Epithelial cell of proximal tubule (primary cell): Measurements from ENCODE around the gene SH3GLB1. TPM values are rescaled to one million over a fixed set of nuclear protein-coding genes. Genes with fewer than 3 reads are reported as not detected.

ENCODE experiments used
- DNase-seq: peaks from one replicate; pipeline ENCODE4 v3.0.0-alpha.2; 2011; ENCODE audit warnings: low read depth
- H3K4me3 ChIP-seq: 2 replicates; pipeline ENCODE4 v1.5.1; 2011; ENCODE audit warnings: low read depth, mild to moderate bottlenecking, low read length
- total RNA-seq: library from RNA; depleted of rRNA; stranded (reverse); fragments of >200 nt; gene quantifications from 2 replicates; pipeline ENCODE4 v1.2.3, GENCODE V29; 2015
- TF ChIP-seq, protein P1 (sequence below): conservative IDR thresholded peaks from 2 replicates; pipeline ENCODE4 v1.5.1; 2012; ENCODE audit warnings: low read depth, mild to moderate bottlenecking, low read length

SH3GLB1 gene
- total RNA-seq, 1 donor from 2014 or later, result 19.7 TPM

DNA sequence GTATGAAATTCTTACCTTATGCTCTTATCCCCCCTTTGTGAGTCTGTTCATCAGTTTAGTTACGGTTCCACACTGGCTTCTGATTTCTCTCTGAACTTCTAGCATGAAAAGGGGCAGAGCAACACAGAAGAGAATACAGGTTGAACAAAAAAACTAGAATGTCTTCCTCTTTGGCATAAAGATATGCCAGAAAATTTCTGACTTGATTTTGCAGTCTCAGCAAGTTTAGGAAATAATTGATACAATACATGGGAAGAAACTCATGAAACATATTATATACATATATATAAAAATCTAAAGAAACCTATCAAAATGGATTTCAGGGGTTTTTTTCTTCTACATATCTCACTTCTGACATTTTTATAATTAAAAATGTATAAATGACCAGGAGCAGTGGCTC lies 27.0 kb downstream of the SH3GLB1 start:
- TF ChIP-seq, protein P1, sequence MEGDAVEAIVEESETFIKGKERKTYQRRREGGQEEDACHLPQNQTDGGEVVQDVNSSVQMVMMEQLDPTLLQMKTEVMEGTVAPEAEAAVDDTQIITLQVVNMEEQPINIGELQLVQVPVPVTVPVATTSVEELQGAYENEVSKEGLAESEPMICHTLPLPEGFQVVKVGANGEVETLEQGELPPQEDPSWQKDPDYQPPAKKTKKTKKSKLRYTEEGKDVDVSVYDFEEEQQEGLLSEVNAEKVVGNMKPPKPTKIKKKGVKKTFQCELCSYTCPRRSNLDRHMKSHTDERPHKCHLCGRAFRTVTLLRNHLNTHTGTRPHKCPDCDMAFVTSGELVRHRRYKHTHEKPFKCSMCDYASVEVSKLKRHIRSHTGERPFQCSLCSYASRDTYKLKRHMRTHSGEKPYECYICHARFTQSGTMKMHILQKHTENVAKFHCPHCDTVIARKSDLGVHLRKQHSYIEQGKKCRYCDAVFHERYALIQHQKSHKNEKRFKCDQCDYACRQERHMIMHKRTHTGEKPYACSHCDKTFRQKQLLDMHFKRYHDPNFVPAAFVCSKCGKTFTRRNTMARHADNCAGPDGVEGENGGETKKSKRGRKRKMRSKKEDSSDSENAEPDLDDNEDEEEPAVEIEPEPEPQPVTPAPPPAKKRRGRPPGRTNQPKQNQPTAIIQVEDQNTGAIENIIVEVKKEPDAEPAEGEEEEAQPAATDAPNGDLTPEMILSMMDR, result no peak
- H3K4me3 ChIP-seq, result no peak overlapping the region
- no peak for DNase-seq

DNA sequence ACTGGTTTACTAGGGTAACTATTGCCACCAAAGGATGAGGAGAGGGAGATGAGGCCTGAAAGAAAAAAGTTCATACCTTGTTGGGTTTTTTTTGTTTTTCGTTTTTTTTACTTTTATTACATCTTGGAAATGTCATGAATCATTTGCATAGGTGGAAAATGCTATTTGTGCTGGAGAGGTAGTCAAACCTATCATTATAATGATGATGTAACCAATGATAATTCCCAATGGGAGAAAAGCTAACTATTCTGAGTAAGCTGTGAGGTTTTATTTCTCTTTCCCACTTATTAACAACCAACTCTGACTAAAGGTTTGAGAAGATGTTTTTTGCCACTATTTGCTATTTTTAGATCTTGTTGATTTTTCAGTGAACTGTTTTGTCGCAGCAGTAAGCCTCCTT lies 29.0 kb downstream of the SH3GLB1 start:
- TF ChIP-seq, protein P1, result no peak
- DNase-seq, result no peak
- H3K4me3 ChIP-seq, result no peak overlapping the region

DNA sequence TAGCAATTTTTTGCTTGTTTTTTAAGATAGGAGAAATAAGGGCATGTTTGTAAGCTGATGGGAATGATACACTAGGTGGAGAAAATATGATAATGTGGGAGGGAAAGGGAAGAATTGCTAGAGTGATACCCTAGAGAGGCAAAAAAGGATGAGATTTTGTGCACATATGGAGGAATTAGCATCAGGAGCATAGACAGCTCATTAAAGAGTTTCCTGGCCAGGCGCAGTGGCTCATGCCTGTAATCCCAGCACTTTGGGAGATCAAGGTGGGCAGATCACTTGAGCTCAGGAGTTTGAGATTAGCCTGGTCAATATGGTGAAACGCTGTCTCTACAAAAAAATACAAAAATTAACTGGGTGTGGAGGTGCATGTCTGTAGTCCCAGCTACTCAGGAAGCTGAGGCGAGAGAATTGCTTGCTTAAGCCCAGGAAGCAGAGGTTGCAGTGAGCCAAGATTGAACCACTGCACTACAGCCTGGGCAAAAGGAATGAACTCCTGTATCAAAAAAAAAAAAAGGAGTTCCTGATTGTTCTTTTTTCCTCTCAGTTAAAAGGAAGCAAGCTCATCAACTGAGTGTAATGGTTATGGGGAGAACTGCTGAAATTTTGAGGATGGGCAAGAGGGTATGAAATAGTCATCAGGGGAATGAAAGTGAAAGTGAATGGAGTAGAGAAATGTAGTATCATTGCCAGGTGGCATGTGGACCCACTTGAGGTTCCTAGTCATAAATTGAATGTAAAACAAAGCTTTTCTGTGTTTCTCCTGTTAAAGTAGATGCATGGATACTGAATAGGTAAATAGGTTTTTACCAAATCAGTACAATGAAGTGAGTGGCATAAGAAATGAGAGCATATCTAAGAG lies 35.5 kb downstream of the SH3GLB1 start:
- TF ChIP-seq, protein P1, result no peak
- no peak overlapping the region for H3K4me3 ChIP-seq
- DNase-seq, result no peak

DNA sequence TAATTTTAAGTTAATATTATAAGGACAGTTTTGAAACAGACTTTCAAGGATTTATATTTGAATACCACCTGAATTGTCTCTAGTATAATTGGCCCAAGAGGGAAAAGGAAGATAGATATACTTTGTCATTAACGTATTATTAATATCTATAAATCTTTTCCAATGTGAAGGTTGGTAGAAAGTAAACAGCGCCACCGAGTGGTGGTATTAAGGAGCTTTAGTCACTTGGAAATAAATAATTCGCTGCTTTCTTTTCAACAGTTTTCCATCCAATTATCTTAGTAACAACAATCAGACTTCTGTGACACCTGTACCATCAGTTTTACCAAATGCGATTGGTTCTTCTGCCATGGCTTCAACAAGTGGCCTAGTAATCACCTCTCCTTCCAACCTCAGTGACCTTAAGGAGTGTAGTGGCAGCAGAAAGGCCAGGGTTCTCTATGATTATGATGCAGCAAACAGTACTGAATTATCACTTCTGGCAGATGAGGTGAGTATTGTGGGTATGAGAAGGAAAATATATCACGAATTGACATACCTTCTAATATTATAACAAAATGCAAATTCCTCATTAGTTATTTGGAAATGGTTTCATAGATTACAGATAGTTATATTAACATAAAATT lies 37.7 kb downstream of the SH3GLB1 start:
- no peak overlapping the region for H3K4me3 ChIP-seq
- DNase-seq, result no peak
- TF ChIP-seq, protein P1, result peak; percentile 60

DNA sequence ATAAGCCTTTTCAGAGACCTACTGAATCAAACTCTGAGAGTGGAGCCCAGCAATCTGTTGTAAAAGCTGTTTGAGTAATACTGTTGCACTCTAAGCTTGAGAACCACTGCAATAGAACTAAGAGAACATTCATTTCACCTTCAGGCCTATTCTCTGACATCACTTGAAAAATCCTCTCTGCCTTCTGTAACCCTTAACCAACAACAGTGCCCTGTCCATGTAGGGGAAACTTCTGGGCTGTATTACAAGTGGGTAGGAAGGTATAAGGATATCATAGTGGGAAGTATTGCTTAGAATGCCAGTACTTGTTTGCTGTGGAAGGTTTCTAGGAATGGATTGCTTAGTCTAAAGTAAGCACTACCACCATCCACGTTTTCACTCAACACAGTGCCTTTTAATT lies 42.9 kb downstream of the SH3GLB1 start:
- no peak overlapping the region for H3K4me3 ChIP-seq
- DNase-seq, result no peak
- TF ChIP-seq, protein P1, result no peak

DNA sequence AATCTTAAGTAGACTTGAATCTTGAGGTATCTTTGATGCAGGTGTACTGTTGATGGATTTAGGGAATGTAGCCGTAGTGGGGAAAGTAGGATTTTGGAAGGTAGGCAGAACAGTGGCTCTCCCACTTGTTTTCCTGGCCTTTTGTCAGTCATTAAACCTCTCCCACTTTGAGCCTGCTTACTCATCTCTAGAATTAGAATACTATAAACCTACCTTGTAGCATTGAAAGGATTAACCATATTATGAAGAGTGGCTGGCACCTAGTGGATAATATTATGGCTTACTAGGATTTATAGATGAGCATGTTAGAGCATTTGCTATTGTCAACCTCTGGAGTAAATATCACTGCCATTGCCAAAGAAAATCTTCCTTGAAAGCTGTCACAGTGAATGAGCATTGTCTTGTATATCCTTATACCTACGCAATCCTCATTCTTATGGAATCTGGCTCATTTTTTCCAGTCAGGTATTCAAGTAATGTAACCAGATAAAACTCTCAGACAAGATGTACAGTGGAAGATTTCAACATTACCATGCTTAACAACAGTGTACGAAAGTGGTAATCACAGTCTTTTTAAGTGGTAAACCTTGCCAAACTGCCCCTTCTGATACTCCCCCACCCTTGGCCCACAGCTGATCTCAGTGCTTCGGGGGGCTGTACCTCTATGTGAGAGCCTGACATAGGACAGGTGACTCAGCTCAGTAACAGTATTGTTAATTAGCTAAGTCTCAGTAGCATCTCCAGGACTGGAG lies 44.4 kb downstream of the SH3GLB1 start:
- H3K4me3 ChIP-seq, result no peak overlapping the region
- TF ChIP-seq, protein P1, result no peak
- DNase-seq, result no peak
